HCT116 (cell line): ENCODE data around the gene ACBD4.

Experiments used
- ATF3 ChIP-seq: IDR thresholded peaks from 2 replicates; pipeline ENCODE4 v1.6.1; 2012
- CTCF ChIP-seq, 3 experiments: fragments of 200-600 bp in 1 of 3; sonication (generic) in 1 of 3; IDR thresholded peaks in 2 of 3; conservative IDR thresholded peaks in 1 of 3; 2 replicates each; pipeline ENCODE4 v1.5.1; 2012 to 2017; ENCODE audit warnings: low read depth in 2 of 3, low read length in 2 of 3, antibody characterized with exemption in 1 of 3, borderline replicate concordance in 1 of 3, control low read depth in 1 of 3, mild to moderate bottlenecking in 1 of 3, mixed read lengths in 1 of 3, mixed run types in 1 of 3, moderate library complexity in 1 of 3; ENCODE audit not compliant: insufficient read depth in 1 of 3
- POLR2A ChIP-seq: IDR thresholded peaks from 2 replicates; pipeline ENCODE4 v1.7.0; 2011; ENCODE audit warnings: borderline replicate concordance; ENCODE audit not compliant: insufficient read depth, insufficient read length; ENCODE audit errors: extremely low read depth
- POLR2AphosphoS5 ChIP-seq: IDR thresholded peaks from 2 replicates; pipeline ENCODE4 v1.6.1; 2011; ENCODE audit warnings: mild to moderate bottlenecking, low read depth, low read length, moderate library complexity
- YY1 ChIP-seq: IDR thresholded peaks from 2 replicates; pipeline ENCODE4 v1.6.1; 2011; ENCODE audit warnings: low read length, low read depth, moderate library complexity, mild to moderate bottlenecking; ENCODE audit not compliant: insufficient replicate concordance; ENCODE audit errors: extremely low read depth

- TF ChIP-seq POLR2A (no peak), CTCF (IDR thresholded peaks at IDR 0.05 in 2 of 3, conservative IDR thresholded peaks at IDR 0.05 in 1 of 3; ENCODE audit: borderline replicate concordance in 1 of 3, insufficient read depth in 1 of 3, low read depth in 2 of 3, low read length in 2 of 3) (peak; percentile 82 to 94 (median 85); a peak in 5 of 6 replicates), ATF3 (no peak), YY1 (no peak), POLR2AphosphoS5 (no peak)
Measured at GRCh38 chr17:45131616-45132319, 3.7 kb upstream of the ACBD4 start.
